Measurements from ENCODE around the gene MS4A10. TPM values are rescaled to one million over a fixed set of nuclear protein-coding genes. Genes with fewer than 3 reads are reported as not detected.
A peak's percentile ranks its signal among the peaks of the same experiment; 100 is the strongest.

Gene MS4A10
- total and polyA plus RNA-seq, 9 of the 15 experiments (the other 6 are each of a cell fraction or from before 2014, with no cell fraction given): not detected

DNA sequence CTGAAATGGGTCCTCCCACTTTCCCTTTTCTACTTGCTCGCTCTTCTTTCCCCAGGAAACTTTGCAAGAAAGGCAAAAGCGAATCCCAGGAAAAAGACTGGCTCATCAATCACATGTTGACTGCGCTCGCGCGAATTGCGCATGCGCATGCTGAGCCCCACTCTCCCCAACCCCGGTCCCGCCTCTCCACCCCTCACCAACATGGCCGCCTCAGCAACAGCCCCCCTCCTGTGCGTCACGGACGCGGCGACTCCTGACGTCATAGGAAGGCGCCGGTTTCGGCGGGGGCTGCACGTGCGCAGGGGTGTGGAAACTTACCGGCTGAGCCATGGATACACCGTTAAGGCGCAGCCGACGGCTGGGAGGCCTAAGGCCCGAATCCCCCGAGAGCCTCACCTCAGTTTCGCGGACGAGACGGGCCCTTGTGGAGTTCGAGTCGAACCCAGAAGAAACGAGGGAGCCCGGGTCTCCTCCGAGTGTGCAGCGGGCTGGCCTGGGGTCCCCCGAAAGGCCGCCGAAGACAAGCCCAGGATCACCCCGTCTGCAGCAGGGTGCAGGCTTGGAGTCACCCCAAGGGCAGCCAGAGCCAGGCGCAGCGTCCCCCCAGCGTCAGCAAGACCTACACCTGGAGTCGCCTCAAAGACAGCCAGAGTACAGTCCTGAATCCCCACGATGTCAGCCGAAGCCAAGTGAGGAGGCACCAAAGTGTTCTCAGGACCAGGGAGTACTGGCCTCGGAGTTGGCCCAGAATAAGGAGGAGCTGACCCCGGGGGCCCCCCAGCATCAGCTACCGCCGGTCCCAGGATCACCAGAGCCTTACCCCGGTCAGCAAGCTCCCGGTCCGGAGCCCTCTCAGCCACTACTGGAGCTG is 56.9 kb downstream of the MS4A10 start, which contains the start of gene CCDC86 (continued):
- TF ChIP-seq, protein P1, sequence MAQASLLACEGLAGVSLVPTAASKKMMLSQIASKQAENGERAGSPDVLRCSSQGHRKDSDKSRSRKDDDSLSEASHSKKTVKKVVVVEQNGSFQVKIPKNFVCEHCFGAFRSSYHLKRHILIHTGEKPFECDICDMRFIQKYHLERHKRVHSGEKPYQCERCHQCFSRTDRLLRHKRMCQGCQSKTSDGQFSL (CRISPR knock-in tag; IDR thresholded peaks at IDR 0.05): peak; percentile 96
- TF ChIP-seq, protein P1 (tag; IDR thresholded peaks at IDR 0.05): peak in 1 of 2 experiments; percentile 89; a peak in 2 of 4 replicates
- no peak for TF ChIP-seq ZC3H4 (CRISPR knock-in tag; IDR thresholded peaks at IDR 0.05; ENCODE audit: borderline replicate concordance)
- peak; percentile 51; the same call in 1 of the 2 replicates for TF ChIP-seq RNF2 (IDR thresholded peaks at IDR 0.05)
- TF ChIP-seq, protein P2, sequence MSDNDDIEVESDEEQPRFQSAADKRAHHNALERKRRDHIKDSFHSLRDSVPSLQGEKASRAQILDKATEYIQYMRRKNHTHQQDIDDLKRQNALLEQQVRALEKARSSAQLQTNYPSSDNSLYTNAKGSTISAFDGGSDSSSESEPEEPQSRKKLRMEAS (CRISPR knock-in tag; IDR thresholded peaks at IDR 0.05): peak; percentile 100
- no peak for TF ChIP-seq ZNF3 (CRISPR knock-in tag; IDR thresholded peaks at IDR 0.05)
- TF ChIP-seq, protein P3, sequence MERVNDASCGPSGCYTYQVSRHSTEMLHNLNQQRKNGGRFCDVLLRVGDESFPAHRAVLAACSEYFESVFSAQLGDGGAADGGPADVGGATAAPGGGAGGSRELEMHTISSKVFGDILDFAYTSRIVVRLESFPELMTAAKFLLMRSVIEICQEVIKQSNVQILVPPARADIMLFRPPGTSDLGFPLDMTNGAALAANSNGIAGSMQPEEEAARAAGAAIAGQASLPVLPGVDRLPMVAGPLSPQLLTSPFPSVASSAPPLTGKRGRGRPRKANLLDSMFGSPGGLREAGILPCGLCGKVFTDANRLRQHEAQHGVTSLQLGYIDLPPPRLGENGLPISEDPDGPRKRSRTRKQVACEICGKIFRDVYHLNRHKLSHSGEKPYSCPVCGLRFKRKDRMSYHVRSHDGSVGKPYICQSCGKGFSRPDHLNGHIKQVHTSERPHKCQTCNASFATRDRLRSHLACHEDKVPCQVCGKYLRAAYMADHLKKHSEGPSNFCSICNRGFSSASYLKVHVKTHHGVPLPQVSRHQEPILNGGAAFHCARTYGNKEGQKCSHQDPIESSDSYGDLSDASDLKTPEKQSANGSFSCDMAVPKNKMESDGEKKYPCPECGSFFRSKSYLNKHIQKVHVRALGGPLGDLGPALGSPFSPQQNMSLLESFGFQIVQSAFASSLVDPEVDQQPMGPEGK (CRISPR knock-in tag; IDR thresholded peaks at IDR 0.05; ENCODE audit: borderline replicate concordance): no peak
- TF ChIP-seq LCOR (CRISPR knock-in tag; IDR thresholded peaks at IDR 0.05): peak; percentile 67
- TF ChIP-seq ZNF217 (CRISPR knock-in tag; IDR thresholded peaks at IDR 0.05): no peak
- TF ChIP-seq, protein P4, sequence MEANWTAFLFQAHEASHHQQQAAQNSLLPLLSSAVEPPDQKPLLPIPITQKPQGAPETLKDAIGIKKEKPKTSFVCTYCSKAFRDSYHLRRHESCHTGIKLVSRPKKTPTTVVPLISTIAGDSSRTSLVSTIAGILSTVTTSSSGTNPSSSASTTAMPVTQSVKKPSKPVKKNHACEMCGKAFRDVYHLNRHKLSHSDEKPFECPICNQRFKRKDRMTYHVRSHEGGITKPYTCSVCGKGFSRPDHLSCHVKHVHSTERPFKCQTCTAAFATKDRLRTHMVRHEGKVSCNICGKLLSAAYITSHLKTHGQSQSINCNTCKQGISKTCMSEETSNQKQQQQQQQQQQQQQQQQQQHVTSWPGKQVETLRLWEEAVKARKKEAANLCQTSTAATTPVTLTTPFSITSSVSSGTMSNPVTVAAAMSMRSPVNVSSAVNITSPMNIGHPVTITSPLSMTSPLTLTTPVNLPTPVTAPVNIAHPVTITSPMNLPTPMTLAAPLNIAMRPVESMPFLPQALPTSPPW (CRISPR knock-in tag; IDR thresholded peaks at IDR 0.05): peak; percentile 99
- no peak for TF ChIP-seq SAFB2 (IDR thresholded peaks at IDR 0.05; ENCODE audit: borderline replicate concordance, low read depth, low read length, severe bottlenecking)
- TF ChIP-seq ZZZ3 (IDR thresholded peaks at IDR 0.05): no peak
- peak; percentile 100 for TF ChIP-seq MYC (IDR thresholded peaks at IDR 0.05; ENCODE audit: low read depth, low read length)
- TF ChIP-seq MYC (CRISPR knock-in tag; IDR thresholded peaks at IDR 0.05; ENCODE audit: borderline replicate concordance, low read depth): peak; percentile 92
- no peak for TF ChIP-seq ZNF324 (CRISPR knock-in tag; IDR thresholded peaks at IDR 0.05)
- no peak for TF ChIP-seq HNRNPUL1 (IDR thresholded peaks at IDR 0.05; ENCODE audit: low read length)
- no peak for TF ChIP-seq POLR3G (IDR thresholded peaks at IDR 0.05; ENCODE audit: extremely low read depth, insufficient read length, insufficient replicate concordance)
- no peak for TF ChIP-seq PHF21A (IDR thresholded peaks at IDR 0.05; ENCODE audit: borderline replicate concordance, low read depth)
- TF ChIP-seq FIP1L1 (IDR thresholded peaks at IDR 0.05; ENCODE audit: low read depth, low read length, poor library complexity, severe bottlenecking): no peak
- no peak for TF ChIP-seq ZC3H11A (IDR thresholded peaks at IDR 0.05; ENCODE audit: low read depth, low read length)
- peak; percentile 36; the same call in 1 of the 2 replicates for TF ChIP-seq CTBP1 (IDR thresholded peaks at IDR 0.05; ENCODE audit: borderline replicate concordance)
- TF ChIP-seq U2AF2 (optimal IDR thresholded peaks at IDR 0.05; ENCODE audit: low read depth, low read length): no peak
- TF ChIP-seq ZFP1 (CRISPR knock-in tag; IDR thresholded peaks at IDR 0.05): no peak
- TF ChIP-seq SAP30 (IDR thresholded peaks at IDR 0.05; ENCODE audit: borderline replicate concordance, insufficient read depth, low read depth, low read length, poor library complexity, severe bottlenecking): peak; percentile 100
